Measurements from ENCODE around the gene GAB4. TPM values are rescaled to one million over a fixed set of nuclear protein-coding genes. Genes with fewer than 3 reads are reported as not detected.

The GAB4 gene
- total RNA-seq, 1 donor from 2014 or later: not detected

GRCh38 chr22:17013396-17014100, 5.5 kb upstream of the GAB4 start:
- H3K36me3 ChIP-seq: no peaks in the 10 kb centered on the region
- no peak overlapping the region for H3K27ac ChIP-seq (replicated peaks)

GRCh38 chr22:17012267-17012666, 4.2 kb upstream of the GAB4 start:
- Histone ChIP-seq H3K36me3 (no peaks in the 10 kb centered on the region), H3K9me3 (replicated peaks) (no peaks in the 10 kb centered on the region), H3K27ac (replicated peaks) (no peak overlapping the region), H3K27me3 (ENCODE audit: low read depth) (peaks cover 86% of the 10 kb centered on the region), H3K4me3 (no peak overlapping the region), H3K4me1 (no peaks in the 10 kb centered on the region)
- no peak for DNase-seq
- intact Hi-C loops (cut with micrococcal nuclease): no loop called here
- no peak for TF ChIP-seq CTCF (IDR thresholded peaks at IDR 0.05; ENCODE audit: borderline replicate concordance)

More at GRCh38 chr22:17013396-17014100, 5.5 kb upstream of the GAB4 start:
- H3K4me1 ChIP-seq: no peaks in the 10 kb centered on the region
- no peak for TF ChIP-seq CTCF (IDR thresholded peaks at IDR 0.05; ENCODE audit: borderline replicate concordance)
- H3K9me3 ChIP-seq (replicated peaks): no peaks in the 10 kb centered on the region
- H3K27me3 ChIP-seq (ENCODE audit: low read depth): peaks cover 73% of the 10 kb centered on the region
- intact Hi-C loops (cut with micrococcal nuclease): no loop called here
- DNase-seq: no peak
- H3K4me3 ChIP-seq: no peak overlapping the region

- Histone ChIP-seq H3K4me1 (no peaks in the 10 kb centered on the region), H3K27ac (replicated peaks) (no peak overlapping the region), H3K9me3 (replicated peaks) (peaks cover 14% of the 10 kb centered on the region), H3K4me3 (no peak overlapping the region), H3K36me3 (no peaks in the 10 kb centered on the region), H3K27me3 (ENCODE audit: low read depth) (peaks cover 81% of the 10 kb centered on the region)
- no peak for TF ChIP-seq CTCF (IDR thresholded peaks at IDR 0.05; ENCODE audit: borderline replicate concordance)
- no peak for DNase-seq
- intact Hi-C loops (cut with micrococcal nuclease): no loop called here
These were observed 1.7 kb upstream of the GAB4 start for GRCh38 chr22:17009640-17010291.

GRCh38 chr22:17007257-17007656, 765 bp downstream of the GAB4 start:
- H3K4me1 ChIP-seq: no peaks in the 10 kb centered on the region
- intact Hi-C loops (cut with micrococcal nuclease): no loop called here
- H3K36me3 ChIP-seq: no peaks in the 10 kb centered on the region
- no peak overlapping the region for H3K27ac ChIP-seq (replicated peaks)
- TF ChIP-seq CTCF (IDR thresholded peaks at IDR 0.05; ENCODE audit: borderline replicate concordance): no peak
- DNase-seq: no peak
- no peak overlapping the region for H3K4me3 ChIP-seq
- peaks cover 21% of the 10 kb centered on the region for H3K9me3 ChIP-seq (replicated peaks)
- H3K27me3 ChIP-seq (ENCODE audit: low read depth): peaks cover 84% of the 10 kb centered on the region

GRCh38 chr22:16989915-16990314, 18.1 kb downstream of the GAB4 start:
- no peak for TF ChIP-seq CTCF (IDR thresholded peaks at IDR 0.05; ENCODE audit: borderline replicate concordance)
- Histone ChIP-seq H3K27me3 (ENCODE audit: low read depth) (peaks cover 41% of the 10 kb centered on the region), H3K4me1 (no peaks in the 10 kb centered on the region), H3K9me3 (replicated peaks) (peaks cover 1% of the 10 kb centered on the region), H3K4me3 (no peak overlapping the region), H3K36me3 (no peaks in the 10 kb centered on the region), H3K27ac (replicated peaks) (no peak overlapping the region)
- DNase-seq: no peak
- intact Hi-C loops (cut with micrococcal nuclease): no loop called here

Measured in left ventricle myocardium inferior (tissue), 1 donor.